ENCODE data around the gene OR2T6. TPM values are rescaled to one million over a fixed set of nuclear protein-coding genes. Genes with fewer than 3 reads are reported as not detected.
"Not testable (repeated sequence)": the region's sequence is repeated elsewhere in the genome, so short reads cannot be mapped to it uniquely, and the experiment has no call there.

The OR2T6 gene
- polyA plus RNA-seq, 12 donors = not detected

GRCh38 chr1:248433811-248434415, 58.4 kb downstream of the OR2T6 start:
- not testable (repeated sequence) for DNase-seq

GRCh38 chr1:248434913-248435312, 59.4 kb downstream of the OR2T6 start:
- DNase-seq = not testable (repeated sequence)

- DNase-seq = not testable (repeated sequence)
Observed at GRCh38 chr1:248436303-248436702, 60.8 kb downstream of the OR2T6 start.

GRCh38 chr1:248438668-248439067, 63.1 kb downstream of the OR2T6 start:
- DNase-seq = not testable (repeated sequence)

- DNase-seq = not testable (repeated sequence)
Observed at GRCh38 chr1:248439283-248439682, 63.7 kb downstream of the OR2T6 start.

Other genes with a start within 250 kb of the OR2T6 start
- gene OR2M5, start 230.6 kb upstream of the OR2T6 start, polyA plus RNA-seq (ENCODE audit: insufficient read length in 12 of 12) = not detected
- gene OR2M2, start 200.9 kb upstream of the OR2T6 start, polyA plus RNA-seq (ENCODE audit: insufficient read length in 12 of 12) = not detected
- under 1 TPM in 4 of 12 donors, not detected in 8; 0.03 to 0.04 (median 0.03) TPM for gene OR2M3, start 178.5 kb upstream of the OR2T6 start, polyA plus RNA-seq (ENCODE audit: insufficient read length in 12 of 12)
- under 1 TPM in 6 of 12 donors, not detected in 6; 0.03 to 0.07 (median 0.04) TPM for gene OR2M4, start 144.3 kb upstream of the OR2T6 start, polyA plus RNA-seq (ENCODE audit: insufficient read length in 12 of 12)
- gene OR2T33, start 97.8 kb upstream of the OR2T6 start, polyA plus RNA-seq (ENCODE audit: insufficient read length in 12 of 12) = not detected
- under 1 TPM in 1 of 12 donors, not detected in 11; 0.04 TPM for gene OR2T12, start 72.3 kb upstream of the OR2T6 start, polyA plus RNA-seq (ENCODE audit: insufficient read length in 12 of 12)
- not detected for gene OR2M7, start 51.2 kb upstream of the OR2T6 start, polyA plus RNA-seq (ENCODE audit: insufficient read length in 12 of 12)
- not detected for gene OR14C36, start 27.0 kb upstream of the OR2T6 start, polyA plus RNA-seq (ENCODE audit: insufficient read length in 12 of 12)
- not detected for gene OR2T4, start 14.1 kb upstream of the OR2T6 start, polyA plus RNA-seq (ENCODE audit: insufficient read length in 12 of 12)
- not detected for gene OR2T1, start 27.3 kb downstream of the OR2T6 start, polyA plus RNA-seq (ENCODE audit: insufficient read length in 12 of 12)
- not detected for gene OR2T2, start 69.9 kb downstream of the OR2T6 start, polyA plus RNA-seq (ENCODE audit: insufficient read length in 12 of 12)
- not detected for gene OR2T3, start 97.6 kb downstream of the OR2T6 start, polyA plus RNA-seq (ENCODE audit: insufficient read length in 12 of 12)
- not detected for gene OR2T5, start 112.8 kb downstream of the OR2T6 start, polyA plus RNA-seq (ENCODE audit: insufficient read length in 12 of 12)
- under 1 TPM in 2 of 12 donors, not detected in 10; 0.03 TPM for gene OR2G6, start 132.3 kb downstream of the OR2T6 start, polyA plus RNA-seq (ENCODE audit: insufficient read length in 12 of 12)
- gene OR2T29, start 187.0 kb downstream of the OR2T6 start, polyA plus RNA-seq (ENCODE audit: insufficient read length in 12 of 12) = not detected
- not detected for gene OR2T34, start 199.0 kb downstream of the OR2T6 start, polyA plus RNA-seq (ENCODE audit: insufficient read length in 12 of 12)
- gene OR2T10, start 222.0 kb downstream of the OR2T6 start, polyA plus RNA-seq (ENCODE audit: insufficient read length in 12 of 12) = not detected

All from muscle of arm (tissue), 12 donors.